HG02763 (cell line): ENCODE measurements around the gene KIF1A.

Source experiments
- ATAC-seq: cut with Tn5 transposase; IDR thresholded peaks from one replicate; pipeline ENCODE4 v1.9.1; 2021; ENCODE audit warnings: mild to moderate bottlenecking, moderate library complexity; ENCODE audit not compliant: unreplicated experiment

Gene KIF1A

GRCh38 chr2:240819858-240820606 is at the start of gene KIF1A:
Gene KIF1A (minus strand): TSS chr2:240820219. CDS start chr2:240797752, 22,467 bp downstream.
- no peak for ATAC-seq

GRCh38 chr2:240869109-240869955 is 49.3 kb upstream of the KIF1A start:
- ATAC-seq, result no peak

GRCh38 chr2:240868286-240869108 is 48.5 kb upstream of the KIF1A start, which contains the start of gene AGXT:
Gene AGXT (plus strand): TSS chr2:240868824. CDS start chr2:240868866, 42 bp downstream.
- no peak for ATAC-seq

GRCh38 chr2:240865391-240865790 is 45.4 kb upstream of the KIF1A start:
- ATAC-seq, result no peak

- ATAC-seq, result no peak
Observed at GRCh38 chr2:240864475-240864874, 44.5 kb upstream of the KIF1A start.

GRCh38 chr2:240861547-240861946 is 41.5 kb upstream of the KIF1A start:
- ATAC-seq, result no peak

- ATAC-seq, result no peak
Observed at GRCh38 chr2:240858871-240859270, 38.9 kb upstream of the KIF1A start.

GRCh38 chr2:240858321-240858720 is 38.3 kb upstream of the KIF1A start:
- no peak for ATAC-seq

GRCh38 chr2:240857039-240858008 is 37.3 kb upstream of the KIF1A start:
- no peak for ATAC-seq

- ATAC-seq, result no peak
Observed at GRCh38 chr2:240856151-240856980, 36.3 kb upstream of the KIF1A start.

- ATAC-seq, result no peak
Observed at GRCh38 chr2:240855670-240856069, 35.7 kb upstream of the KIF1A start.

GRCh38 chr2:240852671-240853314 is 32.8 kb upstream of the KIF1A start:
- ATAC-seq, result no peak

GRCh38 chr2:240851078-240851991 is 31.3 kb upstream of the KIF1A start:
- ATAC-seq, result no peak

GRCh38 chr2:240850756-240851077 is 30.7 kb upstream of the KIF1A start:
- no peak for ATAC-seq

GRCh38 chr2:240850026-240850425 is 30.0 kb upstream of the KIF1A start:
- no peak for ATAC-seq

- no peak for ATAC-seq
Observed at GRCh38 chr2:240848900-240849680, 29.1 kb upstream of the KIF1A start.

GRCh38 chr2:240847817-240848216 is 27.8 kb upstream of the KIF1A start:
- ATAC-seq, result no peak
